Neural cell (in vitro differentiated cells): Measurements from ENCODE around the gene ASH1L.

Experiments used
- CTCF ChIP-seq: fragments of 450-650 bp; IDR thresholded peaks from 2 replicates; pipeline ENCODE4 v1.5.1; 2014; ENCODE audit warnings: antibody characterized with exemption, mild to moderate bottlenecking, moderate library complexity; ENCODE audit not compliant: poor library complexity, severe bottlenecking
- EP300 ChIP-seq: fragments of 450-650 bp; conservative IDR thresholded peaks from 2 replicates; pipeline ENCODE4 v1.6.1; 2014; ENCODE audit warnings: antibody characterized with exemption, mild to moderate bottlenecking, moderate library complexity; ENCODE audit not compliant: poor library complexity, severe bottlenecking
- EZH2 ChIP-seq: fragments of 200-600, 300-800 bp; shearing (Covaris generic), sonication (generic); IDR thresholded peaks from 2 replicates; pipeline ENCODE4 v1.6.1; 2014; ENCODE audit warnings: antibody characterized with exemption, low read length, borderline replicate concordance, mild to moderate bottlenecking; ENCODE audit not compliant: insufficient read depth, poor library complexity, severe bottlenecking
- MXI1 ChIP-seq: fragments of 450-650 bp; conservative IDR thresholded peaks from 2 replicates; pipeline ENCODE4 v1.6.1; 2014; ENCODE audit warnings: antibody characterized with exemption, mild to moderate bottlenecking; ENCODE audit not compliant: poor library complexity, severe bottlenecking
- POLR2AphosphoS5 ChIP-seq: IDR thresholded peaks from 2 replicates; pipeline ENCODE4 v1.6.1; 2012
- RAD21 ChIP-seq: fragments of 450-650 bp; conservative IDR thresholded peaks from 2 replicates; pipeline ENCODE4 v1.6.1; 2014; ENCODE audit warnings: antibody characterized with exemption, mild to moderate bottlenecking, moderate library complexity

GRCh38 chr1:155305881-155306391, 256.7 kb downstream of the ASH1L start:
- TF ChIP-seq CTCF, result no peak
- no peak for TF ChIP-seq MXI1
- TF ChIP-seq RAD21, result no peak
- TF ChIP-seq POLR2AphosphoS5, result no peak
- no peak for TF ChIP-seq EP300
- TF ChIP-seq EZH2, result no peak
